Heart left ventricle (tissue), 16 donors: ENCODE data around the gene ABTB1. TPM values are rescaled to one million over a fixed set of nuclear protein-coding genes. Genes with fewer than 3 reads are reported as not detected.

Experiments used
- ATAC-seq, 4 donors: fragments of 200-7000 bp; cut with Tn5 transposase; one replicate each; pipeline ENCODE4 v1.9.1; 2020 to 2022; ENCODE audit warnings: moderate library complexity in 4 of 4, mild to moderate bottlenecking in 3 of 4, moderate number of reproducible peaks in 1 of 4
- DNase-seq, 5 donors: peaks; one replicate each; pipeline ENCODE4 v3.0.0-alpha.2; 2020
- H3K27ac ChIP-seq, 12 donors: fragments of 200-600 bp; sonication (generic) in 4 of 12; one replicate each; pipeline versions ENCODE4 v1.5.0 to v1.8.0; 2016 to 2022; ENCODE audit warnings: mild to moderate bottlenecking in 2 of 12
- H3K27me3 ChIP-seq, 9 donors: fragments of 200-600 bp; sonication (generic) in 2 of 9; one replicate each; pipeline versions ENCODE4 v1.5.1 to v1.8.0; 2016 to 2022; ENCODE audit warnings: mild to moderate bottlenecking in 3 of 9
- H3K36me3 ChIP-seq, 9 donors: fragments of 200-600 bp; sonication (generic) in 2 of 9; one replicate each; pipeline versions ENCODE4 v1.5.0 to v1.8.0; 2018 to 2022; ENCODE audit warnings: mild to moderate bottlenecking in 2 of 9
- H3K4me1 ChIP-seq, 12 donors: fragments of 200-600 bp; sonication (generic) in 4 of 12; one replicate each; pipeline versions ENCODE4 v1.5.0 to v1.8.0; 2016 to 2022; ENCODE audit warnings: mild to moderate bottlenecking in 3 of 12
- H3K4me3 ChIP-seq, 12 donors: fragments of 200-600 bp; sonication (generic) in 4 of 12; one replicate each; pipeline versions ENCODE4 v1.5.0 to v1.8.0; 2017 to 2022; ENCODE audit warnings: mild to moderate bottlenecking in 9 of 12, moderate library complexity in 4 of 12
- H3K9me3 ChIP-seq, 12 donors: fragments of 200-600 bp; sonication (generic) in 4 of 12; one replicate each; pipeline versions ENCODE4 v1.5.0 to v1.8.0; 2016 to 2022; ENCODE audit warnings: mild to moderate bottlenecking in 1 of 12
- CTCF ChIP-seq, 12 donors: fragments of 200-600 bp; sonication (generic) in 4 of 12; IDR thresholded peaks; one replicate each; pipeline versions ENCODE4 v1.5.0 to v1.8.0; 2018 to 2022; ENCODE audit warnings: antibody characterized with exemption in 12 of 12, mild to moderate bottlenecking in 5 of 12
- POLR2A ChIP-seq, 2 donors: fragments of 450-650 bp; IDR thresholded peaks; one replicate each; pipeline ENCODE4 v1.6.1; 2017; ENCODE audit warnings: antibody characterized with exemption in 2 of 2, mild to moderate bottlenecking in 2 of 2, moderate library complexity in 2 of 2
- WGBS, 4 donors: extraction: QIAGEN DNeasy Blood & Tissue Kit in 2 of 4; methylation state at CpG; one replicate each; pipeline versions ENCODE4 v1.1.5 to v1.1.7; 2013 to 2018; 5-methylcytosine and 5-hydroxymethylcytosine counted together
- intact Hi-C, 10 donors: fragments of 100-400 bp; cut with DNase I; formaldehyde crosslinking; loops; one replicate each; pipeline versions ENCODE4 v1.11.1 to v1.14.2; 2022
- polyA plus RNA-seq, 2 donors: library from polyadenylated mRNA; stranded (reverse); fragments of 200-250 nt; gene quantifications; one replicate each; pipeline ENCODE4 v1.2.3, GENCODE V29; 2013
- total RNA-seq, 9 donors: library from RNA; depleted of rRNA in 2 of 9; stranded (reverse); fragments of >200 nt in 2 of 9; fragmentation: NEBNext Ultra II Directional in 3 of 9; extraction: Animal tissue kit (Norgen Biotek cat#: 25700) in 3 of 9; gene quantifications; one replicate each; pipeline versions ENCODE4 v1.1.0 to v1.2.4, GENCODE V29; 2016 to 2023
- donor health status: ischemic (EF 13 %, LVEDD 7.1; RV severe dilation, severe dysfunction).
- donor health status: healthy with polysubstance abuse.
- donor health status: DM: no; HTN: yes; CAD: no.
- donor health status: DM: no; HTN: no; CAD: no.
- donor health status: ischemic (EF 25% LVEDD 6.9; RV normal size, moderate dysfunction).
- donor health status: ischemic (EF 25% LVEDD 5.7; RV mildly dilated, moderate dysfunction).
- donor health status: healthy.
- donor health status: DM: yes; HTN: yes; CAD: no.
- donor health status: ischemic (EF 35%, LVEDD 5.7; RV mildly dilated, moderate dysfunction).
- donor health status: nonischemic (EF 11% LVEDD 7.7; RV severe dilation, severe dysfunction).
- donor health status: DM: yes; HTN: yes; CAD: no.
- donor health status: PGD.
- donor health status: ischemic (EF 29% LVEDD 5.4; RV normal size, mild dysfunction).
- donor health status: nonischemic (EF 23%, LVEDD 6.1; RV moderate dilation, normal function).

ABTB1 gene
- total and polyA plus RNA-seq, 11 donors = 15.4 to 39.3 (median 30.9) TPM

- ATAC-seq (peak in 3 of 4 donors; percentile 80 to 84 (median 83)), DNase-seq (peak in 4 of 5 donors; percentile 49 to 66 (median 56))
- TF ChIP-seq POLR2A (IDR thresholded peaks at IDR 0.05) (no peak), CTCF (IDR thresholded peaks at IDR 0.05) (no peak)
- peak within 1 kb of the TSS in 11 of 12 donors; percentile 31 to 64 (median 58) for H3K4me3 ChIP-seq
- H3K27ac ChIP-seq = no peak within 1 kb of the TSS
- WGBS, 4 donors = 2 to 20% (median 7%) methylated on average over 22 to 105 of the region's 105 CpGs
- no peaks in the 10 kb centered on the region for H3K36me3 ChIP-seq
- peaks cover 0 to 19% (median 0%) of the 10 kb centered on the region in 9 donors for H3K27me3 ChIP-seq
- H3K4me1 ChIP-seq = peaks cover 0 to 15% (median 11%) of the 10 kb centered on the region in 12 donors
- intact Hi-C loops = no loop called here
- no peaks in the 10 kb centered on the region for H3K9me3 ChIP-seq
Measured at GRCh38 chr3:127628788-127629466, 43.8 kb upstream of the ABTB1 start, which contains the start of gene PODXL2. PODXL2 (plus strand) TSS chr3:127629185; CDS start chr3:127629220, 35 bp downstream.

- intact Hi-C loops = no loop called here
- Histone ChIP-seq H3K27ac (no peak overlapping the region), H3K27me3 (peaks cover 0 to 19% (median 0%) of the 10 kb centered on the region in 9 donors), H3K4me1 (peaks cover 0 to 15% (median 11%) of the 10 kb centered on the region in 12 donors), H3K4me3 (peak overlapping the region in 11 of 12 donors; percentile 31 to 64 (median 58)), H3K36me3 (no peaks in the 10 kb centered on the region), H3K9me3 (no peaks in the 10 kb centered on the region)
- DNase-seq (no peak), ATAC-seq (peak in 2 of 4 donors; percentile 6 to 27)
- no peak for TF ChIP-seq CTCF (IDR thresholded peaks at IDR 0.05)
- TF ChIP-seq POLR2A (IDR thresholded peaks at IDR 0.05) = no peak
- WGBS, 4 donors = 21 to 29% (median 24%) methylated on average over 52 to 65 of the region's 65 CpGs
Measured at GRCh38 chr3:127629467-127630403, 43.0 kb upstream of the ABTB1 start.

- Histone ChIP-seq H3K4me3 (no peak overlapping the region), H3K9me3 (no peaks in the 10 kb centered on the region), H3K27ac (no peak overlapping the region), H3K27me3 (peaks cover 0 to 19% (median 0%) of the 10 kb centered on the region in 9 donors), H3K4me1 (peaks cover 0 to 15% (median 11%) of the 10 kb centered on the region in 12 donors), H3K36me3 (no peaks in the 10 kb centered on the region)
- intact Hi-C loops = no loop called here
- no peak for DNase-seq
- 84 to 86% (median 85%) methylated on average over 12 of the region's 12 CpGs for whole genome bisulfite sequencing, 4 donors
- TF ChIP-seq CTCF (IDR thresholded peaks at IDR 0.05) (no peak), POLR2A (IDR thresholded peaks at IDR 0.05) (no peak)
- no peak for ATAC-seq
Measured at GRCh38 chr3:127630811-127631714, 41.7 kb upstream of the ABTB1 start.
